SU-DHL-6 (cell line): Measurements from ENCODE around the gene PPT2.

Experiments
- H2AFZ ChIP-seq: fragments of 200-600 bp; sonication (generic); 2 replicates; pipeline ENCODE4 v1.6.1; 2014; ENCODE audit warnings: low read depth, mild to moderate bottlenecking, moderate library complexity, mixed read lengths, antibody characterized with exemption, low read length; ENCODE audit not compliant: severe bottlenecking
- H3F3A ChIP-seq: fragments of 200-600 bp; shearing (Covaris generic); 2 replicates; pipeline ENCODE4 v1.6.0; 2016; ENCODE audit warnings: antibody characterized with exemption, mild to moderate bottlenecking; ENCODE audit not compliant: insufficient read depth
- H3K27ac ChIP-seq: fragments of 200-600 bp; sonication (generic); 2 replicates; pipeline ENCODE4 v1.5.1; 2016; ENCODE audit warnings: low read depth, mild to moderate bottlenecking, low read length, moderate library complexity, mixed read lengths
- H3K27me3 ChIP-seq: fragments of 200-600 bp; sonication (generic), shearing (Covaris generic); 2 replicates; pipeline ENCODE4 v1.6.0; 2014; ENCODE audit warnings: mild to moderate bottlenecking, low read length
- H3K36me3 ChIP-seq: fragments of 200-600 bp; sonication (generic); 2 replicates; pipeline ENCODE4 v1.6.1; 2014; ENCODE audit warnings: mild to moderate bottlenecking, low read length, mixed read lengths
- H3K4me2 ChIP-seq: fragments of 300-600, 200-600 bp; shearing (Covaris generic), sonication (generic); 2 replicates; pipeline ENCODE4 v1.6.0; 2014; ENCODE audit warnings: low read length, low read depth, mild to moderate bottlenecking; ENCODE audit not compliant: poor library complexity, severe bottlenecking
- H3K4me3 ChIP-seq: fragments of 200-600 bp; sonication (generic); 2 replicates; pipeline ENCODE4 v1.5.1; 2014; ENCODE audit warnings: antibody characterized with exemption, low read length, mild to moderate bottlenecking, mixed read lengths; ENCODE audit not compliant: insufficient read depth, poor library complexity, severe bottlenecking
- H3K79me2 ChIP-seq: fragments of 200-600 bp; sonication (generic); 2 replicates; pipeline ENCODE4 v1.6.1; 2014; ENCODE audit warnings: mild to moderate bottlenecking, low read length, moderate library complexity; ENCODE audit not compliant: insufficient read depth
- H3K9ac ChIP-seq: fragments of 200-600 bp; sonication (generic); 2 replicates; pipeline ENCODE4 v1.7.0; 2014; ENCODE audit warnings: mild to moderate bottlenecking, low read length
- H3K9me2 ChIP-seq: fragments of 200-600 bp; sonication (generic); replicated peaks from 2 replicates; pipeline ENCODE4 v1.6.1; 2014; ENCODE audit warnings: low read length; ENCODE audit not compliant: insufficient read depth
- H3K9me3 ChIP-seq: fragments of 200-600 bp; sonication (generic); 2 replicates; pipeline ENCODE4 v1.6.1; 2014; ENCODE audit warnings: low read length, mixed read lengths; ENCODE audit not compliant: insufficient read depth
- H4K20me1 ChIP-seq: fragments of 200-600 bp; sonication (generic); 2 replicates; pipeline ENCODE4 v1.6.1; 2014; ENCODE audit warnings: low read depth, mild to moderate bottlenecking, antibody characterized with exemption, low read length, moderate library complexity, mixed read lengths
- CTCF ChIP-seq: fragments of 200-600 bp; sonication (generic); IDR thresholded peaks from one replicate; pipeline ENCODE4 v1.5.1; 2017; ENCODE audit warnings: antibody characterized with exemption, mild to moderate bottlenecking, low read length, moderate library complexity; ENCODE audit not compliant: insufficient read depth, poor library complexity, severe bottlenecking
- EZH2phosphoT487 ChIP-seq: fragments of 200-600 bp; sonication (generic), shearing (Covaris generic); conservative IDR thresholded peaks from 2 replicates; pipeline ENCODE4 v1.6.1; 2018; ENCODE audit warnings: mild to moderate bottlenecking, antibody characterized with exemption, low read length, moderate library complexity, mixed read lengths

Gene PPT2

GRCh38 chr6:32189069-32189741 is 35.3 kb downstream of the PPT2 start:
- no peaks in the 10 kb centered on the region for H3K9me3 ChIP-seq
- no peaks in the 10 kb centered on the region for H4K20me1 ChIP-seq
- H3K79me2 ChIP-seq: peaks cover 30% of the 10 kb centered on the region
- H3F3A ChIP-seq: peaks cover 25% of the 10 kb centered on the region
- peak overlapping the region; percentile 91 for H3K9ac ChIP-seq
- peak overlapping the region; percentile 59 for H3K4me3 ChIP-seq
- TF ChIP-seq CTCF (no peak), EZH2phosphoT487 (no peak)
- peak overlapping the region; percentile 87 for H3K27ac ChIP-seq
- no peaks in the 10 kb centered on the region for H3K36me3 ChIP-seq
- H3K27me3 ChIP-seq: no peaks in the 10 kb centered on the region
- no peaks in the 10 kb centered on the region for H3K9me2 ChIP-seq
- peak overlapping the region; percentile 95 for H3K4me2 ChIP-seq
- no peak overlapping the region for H2AFZ ChIP-seq

- Histone ChIP-seq H2AFZ (no peak overlapping the region), H3K4me2 (peak overlapping the region; percentile 95), H3K36me3 (no peaks in the 10 kb centered on the region), H4K20me1 (no peaks in the 10 kb centered on the region), H3K4me3 (peak overlapping the region; percentile 59), H3K27me3 (no peaks in the 10 kb centered on the region), H3K9ac (peak overlapping the region; percentile 91), H3K9me3 (no peaks in the 10 kb centered on the region), H3K9me2 (no peaks in the 10 kb centered on the region), H3K79me2 (peaks cover 30% of the 10 kb centered on the region), H3K27ac (peak overlapping the region; percentile 87), H3F3A (peaks cover 29% of the 10 kb centered on the region)
- no peak for TF ChIP-seq CTCF
Observed at GRCh38 chr6:32189742-32190053, 35.8 kb downstream of the PPT2 start.

GRCh38 chr6:32190054-32190851 is 36.3 kb downstream of the PPT2 start, which contains the start of gene PBX2:
Gene PBX2 (minus strand): TSS chr6:32190202. CDS start chr6:32189915, 287 bp downstream.
- TF ChIP-seq CTCF (no peak), EZH2phosphoT487 (no peak)
- H3K4me3 ChIP-seq: peak within 1 kb of the TSS; percentile 60

More at GRCh38 chr6:32190054-32190851, 36.3 kb downstream of the PPT2 start, which contains the start of gene PBX2:
- Histone ChIP-seq H3K9ac (peak within 1 kb of the TSS; percentile 91), H3K9me2 (no peaks in the 10 kb centered on the region), H4K20me1 (no peaks in the 10 kb centered on the region), H3K4me2 (peak within 1 kb of the TSS; percentile 95), H3K9me3 (no peaks in the 10 kb centered on the region), H3K36me3 (no peaks in the 10 kb centered on the region), H2AFZ (no peak within 1 kb of the TSS), H3K27me3 (no peaks in the 10 kb centered on the region), H3K27ac (peak within 1 kb of the TSS; percentile 87), H3F3A (peaks cover 30% of the 10 kb centered on the region), H3K79me2 (peaks cover 30% of the 10 kb centered on the region)
